Measurements from ENCODE around the gene KDM7A.

KDM7A gene

DNA sequence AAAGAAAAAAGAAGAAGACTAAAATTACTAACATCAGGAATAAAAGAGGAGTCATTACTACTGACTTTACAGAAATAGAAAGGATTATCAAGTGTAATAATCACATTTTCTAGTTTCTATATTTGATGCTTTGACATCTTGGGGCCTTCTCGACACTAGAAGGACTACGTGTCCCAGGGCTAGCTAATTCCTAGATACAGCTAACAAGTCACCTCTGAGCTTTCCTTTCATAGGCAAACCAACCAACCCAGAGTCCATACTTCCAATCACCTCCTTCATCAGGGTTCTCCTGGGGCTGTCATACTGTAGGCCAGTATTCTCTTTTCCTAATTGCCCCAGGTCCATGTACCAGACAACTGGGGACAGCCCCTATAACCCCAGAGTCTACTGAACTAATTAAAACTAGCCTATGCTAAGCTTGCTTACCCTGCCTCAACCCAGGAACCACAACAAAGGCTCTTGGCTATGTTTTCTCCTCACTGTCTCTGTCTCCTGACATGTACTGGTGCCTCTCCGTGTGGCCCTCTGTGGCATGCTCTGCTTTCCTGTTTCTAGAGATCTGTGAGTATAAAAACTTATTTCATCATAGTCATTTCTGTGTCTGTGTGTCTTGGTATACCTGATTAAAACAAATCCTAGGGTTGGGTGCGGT, 107.4 kb downstream of the KDM7A start:
- no peak overlapping the region for H3K4me3 ChIP-seq (ENCODE audit: low read depth, low read length)
- H3K9me3 ChIP-seq (ENCODE audit: control insufficient read depth, insufficient read depth, low read depth, low read length), result no peaks in the 10 kb centered on the region
- no peak overlapping the region for H3K27ac ChIP-seq (ENCODE audit: extremely low read depth, low read depth, low read length)
- TF ChIP-seq, protein P1, sequence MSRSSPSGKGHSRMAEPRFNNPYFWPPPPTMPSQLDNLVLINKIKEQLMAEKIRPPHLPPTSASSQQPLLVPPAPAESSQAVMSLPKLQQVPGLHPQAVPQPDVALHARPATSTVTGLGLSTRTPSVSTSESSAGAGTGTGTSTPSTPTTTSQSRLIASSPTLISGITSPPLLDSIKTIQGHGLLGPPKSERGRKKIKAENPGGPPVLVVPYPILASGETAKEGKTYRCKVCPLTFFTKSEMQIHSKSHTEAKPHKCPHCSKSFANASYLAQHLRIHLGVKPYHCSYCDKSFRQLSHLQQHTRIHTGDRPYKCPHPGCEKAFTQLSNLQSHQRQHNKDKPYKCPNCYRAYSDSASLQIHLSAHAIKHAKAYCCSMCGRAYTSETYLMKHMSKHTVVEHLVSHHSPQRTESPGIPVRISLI (tag by site-specific recombination; IDR thresholded peaks at IDR 0.05), result no peak
- TF ChIP-seq, protein P2, sequence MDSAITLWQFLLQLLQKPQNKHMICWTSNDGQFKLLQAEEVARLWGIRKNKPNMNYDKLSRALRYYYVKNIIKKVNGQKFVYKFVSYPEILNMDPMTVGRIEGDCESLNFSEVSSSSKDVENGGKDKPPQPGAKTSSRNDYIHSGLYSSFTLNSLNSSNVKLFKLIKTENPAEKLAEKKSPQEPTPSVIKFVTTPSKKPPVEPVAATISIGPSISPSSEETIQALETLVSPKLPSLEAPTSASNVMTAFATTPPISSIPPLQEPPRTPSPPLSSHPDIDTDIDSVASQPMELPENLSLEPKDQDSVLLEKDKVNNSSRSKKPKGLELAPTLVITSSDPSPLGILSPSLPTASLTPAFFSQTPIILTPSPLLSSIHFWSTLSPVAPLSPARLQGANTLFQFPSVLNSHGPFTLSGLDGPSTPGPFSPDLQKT (IDR thresholded peaks at IDR 0.05; ENCODE audit: borderline replicate concordance, low read depth, low read length), result no peak
- TF ChIP-seq, protein P3, sequence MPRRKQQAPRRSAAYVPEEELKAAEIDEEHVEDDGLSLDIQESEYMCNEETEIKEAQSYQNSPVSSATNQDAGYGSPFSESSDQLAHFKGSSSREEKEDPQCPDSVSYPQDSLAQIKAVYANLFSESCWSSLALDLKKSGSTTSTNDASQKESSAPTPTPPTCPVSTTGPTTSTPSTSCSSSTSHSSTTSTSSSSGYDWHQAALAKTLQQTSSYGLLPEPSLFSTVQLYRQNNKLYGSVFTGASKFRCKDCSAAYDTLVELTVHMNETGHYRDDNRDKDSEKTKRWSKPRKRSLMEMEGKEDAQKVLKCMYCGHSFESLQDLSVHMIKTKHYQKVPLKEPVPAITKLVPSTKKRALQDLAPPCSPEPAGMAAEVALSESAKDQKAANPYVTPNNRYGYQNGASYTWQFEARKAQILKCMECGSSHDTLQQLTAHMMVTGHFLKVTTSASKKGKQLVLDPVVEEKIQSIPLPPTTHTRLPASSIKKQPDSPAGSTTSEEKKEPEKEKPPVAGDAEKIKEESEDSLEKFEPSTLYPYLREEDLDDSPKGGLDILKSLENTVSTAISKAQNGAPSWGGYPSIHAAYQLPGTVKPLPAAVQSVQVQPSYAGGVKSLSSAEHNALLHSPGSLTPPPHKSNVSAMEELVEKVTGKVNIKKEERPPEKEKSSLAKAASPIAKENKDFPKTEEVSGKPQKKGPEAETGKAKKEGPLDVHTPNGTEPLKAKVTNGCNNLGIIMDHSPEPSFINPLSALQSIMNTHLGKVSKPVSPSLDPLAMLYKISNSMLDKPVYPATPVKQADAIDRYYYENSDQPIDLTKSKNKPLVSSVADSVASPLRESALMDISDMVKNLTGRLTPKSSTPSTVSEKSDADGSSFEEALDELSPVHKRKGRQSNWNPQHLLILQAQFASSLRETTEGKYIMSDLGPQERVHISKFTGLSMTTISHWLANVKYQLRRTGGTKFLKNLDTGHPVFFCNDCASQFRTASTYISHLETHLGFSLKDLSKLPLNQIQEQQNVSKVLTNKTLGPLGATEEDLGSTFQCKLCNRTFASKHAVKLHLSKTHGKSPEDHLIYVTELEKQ (tag by site-specific recombination; IDR thresholded peaks at IDR 0.05; ENCODE audit: borderline replicate concordance), result no peak
- TF ChIP-seq ZNF610 (tag by site-specific recombination; IDR thresholded peaks at IDR 0.05; ENCODE audit: borderline replicate concordance), result no peak
- TF ChIP-seq ZBTB17 (tag by site-specific recombination; IDR thresholded peaks at IDR 0.05), result no peak
- TF ChIP-seq, protein P4, sequence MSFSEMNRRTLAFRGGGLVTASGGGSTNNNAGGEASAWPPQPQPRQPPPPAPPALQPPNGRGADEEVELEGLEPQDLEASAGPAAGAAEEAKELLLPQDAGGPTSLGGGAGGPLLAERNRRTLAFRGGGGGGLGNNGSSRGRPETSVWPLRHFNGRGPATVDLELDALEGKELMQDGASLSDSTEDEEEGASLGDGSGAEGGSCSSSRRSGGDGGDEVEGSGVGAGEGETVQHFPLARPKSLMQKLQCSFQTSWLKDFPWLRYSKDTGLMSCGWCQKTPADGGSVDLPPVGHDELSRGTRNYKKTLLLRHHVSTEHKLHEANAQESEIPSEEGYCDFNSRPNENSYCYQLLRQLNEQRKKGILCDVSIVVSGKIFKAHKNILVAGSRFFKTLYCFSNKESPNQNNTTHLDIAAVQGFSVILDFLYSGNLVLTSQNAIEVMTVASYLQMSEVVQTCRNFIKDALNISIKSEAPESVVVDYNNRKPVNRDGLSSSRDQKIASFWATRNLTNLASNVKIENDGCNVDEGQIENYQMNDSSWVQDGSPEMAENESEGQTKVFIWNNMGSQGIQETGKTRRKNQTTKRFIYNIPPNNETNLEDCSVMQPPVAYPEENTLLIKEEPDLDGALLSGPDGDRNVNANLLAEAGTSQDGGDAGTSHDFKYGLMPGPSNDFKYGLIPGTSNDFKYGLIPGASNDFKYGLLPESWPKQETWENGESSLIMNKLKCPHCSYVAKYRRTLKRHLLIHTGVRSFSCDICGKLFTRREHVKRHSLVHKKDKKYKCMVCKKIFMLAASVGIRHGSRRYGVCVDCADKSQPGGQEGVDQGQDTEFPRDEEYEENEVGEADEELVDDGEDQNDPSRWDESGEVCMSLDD (tag by site-specific recombination; IDR thresholded peaks at IDR 0.05), result no peak
- no peak for TF ChIP-seq ZNF792 (tag by site-specific recombination; IDR thresholded peaks at IDR 0.05)
- no peak for TF ChIP-seq SCRT1 (tag by site-specific recombination; IDR thresholded peaks at IDR 0.05; ENCODE audit: borderline replicate concordance)
- TF ChIP-seq ZBTB20 (tag by site-specific recombination; IDR thresholded peaks at IDR 0.05), result no peak
- TF ChIP-seq SP2 (tag by site-specific recombination; IDR thresholded peaks at IDR 0.05), result no peak
- no peaks in the 10 kb centered on the region for H3K4me1 ChIP-seq (ENCODE audit: control insufficient read depth, insufficient read depth, low read length)
- CTCF ChIA-PET, result no interaction called here
- no peaks in the 10 kb centered on the region for H3K36me3 ChIP-seq (ENCODE audit: control insufficient read depth in 2 of 2, insufficient read depth in 1 of 2, low read length in 2 of 2)
- POLR2A ChIA-PET, result no interaction called here

DNA sequence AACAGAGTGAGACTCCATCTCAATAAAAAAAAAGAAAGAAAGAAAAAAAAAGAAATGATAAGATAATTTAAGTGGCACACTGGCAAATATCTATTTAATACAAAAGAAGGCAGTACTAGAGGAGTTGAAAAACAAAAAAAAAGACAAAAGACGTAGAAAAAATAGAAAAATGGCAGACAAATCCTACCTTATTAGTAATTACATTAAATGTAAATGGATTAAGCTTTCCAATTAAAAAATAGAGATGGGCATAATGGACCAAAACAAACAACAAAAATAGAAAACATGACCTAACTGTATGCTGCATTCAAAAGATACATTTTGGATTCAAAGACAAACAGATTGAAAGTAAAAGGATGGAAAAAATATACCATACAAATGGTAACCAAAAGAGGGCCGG, 108.8 kb downstream of the KDM7A start:
- H3K36me3 ChIP-seq (ENCODE audit: control insufficient read depth in 2 of 2, insufficient read depth in 1 of 2, low read length in 2 of 2), result no peaks in the 10 kb centered on the region
- POLR2A ChIA-PET, result no interaction called here
- CTCF ChIA-PET, result interaction anchor here (1.2 kb wide), 1 partner anchor 11 kb away, joined by 3 read pairs; no protein-coding TSS in a partner anchor
- H3K4me3 ChIP-seq (ENCODE audit: low read depth, low read length), result no peak overlapping the region
- no peaks in the 10 kb centered on the region for H3K4me1 ChIP-seq (ENCODE audit: control insufficient read depth, insufficient read depth, low read length)
- H3K27ac ChIP-seq (ENCODE audit: extremely low read depth, low read depth, low read length), result no peak overlapping the region
- H3K9me3 ChIP-seq (ENCODE audit: control insufficient read depth, insufficient read depth, low read depth, low read length), result no peaks in the 10 kb centered on the region
- TF ChIP-seq ZNF621 (tag by site-specific recombination; IDR thresholded peaks at IDR 0.05) (no peak), ZNF791 (tag by site-specific recombination; IDR thresholded peaks at IDR 0.05) (no peak), ZNF335 (tag by site-specific recombination; conservative IDR thresholded peaks at IDR 0.05) (no peak), ZNF274 (IDR thresholded peaks at IDR 0.05; ENCODE audit: low read length) (no peak), ZNF274 (tag by site-specific recombination; IDR thresholded peaks at IDR 0.05; ENCODE audit: borderline replicate concordance) (no peak), ZNF324 (tag by site-specific recombination; IDR thresholded peaks at IDR 0.05) (no peak), ZNF654 (tag by site-specific recombination; IDR thresholded peaks at IDR 0.05; ENCODE audit: low read depth) (no peak)

All from HEK293 (cell line).